GM12878 (cell line): ENCODE data around the gene SF3A1. TPM values are rescaled to one million over a fixed set of nuclear protein-coding genes. Genes with fewer than 3 reads are reported as not detected.

ENCODE experiments used
- ATAC-seq: fragments of 200-7000 bp; cut with Tn5 transposase; 3 replicates; pipeline ENCODE4 v1.9.1; 2020; ENCODE audit warnings: mild to moderate bottlenecking, moderate library complexity
- BruUV-seq: library from RNA; stranded (reverse); fragments of 400-500 nt; replicated peaks from 2 replicates; lab custom pipeline; 2021; lab: Mats Ljungman, UMichigan
- CTCF ChIA-PET: fragments of 300-600 bp; sonication (Branson Sonifier 250); formaldehyde crosslinking; extraction: SDS; loops from one replicate; lab custom pipeline; 2021; ENCODE audit warnings: inconsistent platforms; lab: Yijun Ruan, JAX
- POLR2A ChIA-PET: fragments of 350-600 bp; formaldehyde crosslinking; extraction: SDS; loops from one replicate; lab custom pipeline; 2021; ENCODE audit warnings: inconsistent platforms; lab: Charles Lee
- RAD21 ChIA-PET: fragments of 300-600 bp; sonication (Branson Sonifier 250); formaldehyde crosslinking; loops from one replicate; lab custom pipeline; 2023; ENCODE audit warnings: antibody characterized with exemption; ENCODE audit not compliant: unreplicated experiment; lab: Charles Lee
- SMC1A ChIA-PET: fragments of 300-600 bp; sonication (Branson Sonifier 250); formaldehyde crosslinking; loops from one replicate; lab custom pipeline; 2023; ENCODE audit not compliant: unreplicated experiment, uncharacterized antibody; lab: Charles Lee
- DNase-seq: peaks from one replicate; pipeline ENCODE4 v3.0.0-alpha.2; 2011; ENCODE audit warnings: low read depth, low spot score
- FAIRE-seq: peaks from 3 replicates; lab custom pipeline; 2011; peaks lifted over from hg19 to GRCh38; lab: Jason Lieb, UNC
- H2AFZ ChIP-seq: 2 replicates; pipeline ENCODE4 v1.6.0; 2011; ENCODE audit warnings: low read depth, low read length, control low read depth; ENCODE audit not compliant: control insufficient read depth
- H3K27ac ChIP-seq: 2 replicates; pipeline ENCODE4 v1.5.1; 2011; ENCODE audit warnings: control low read depth; ENCODE audit not compliant: control insufficient read depth, insufficient read depth
- H3K27me3 ChIP-seq, 2 experiments: replicated peaks in 1 of 2; 2 replicates each; pipeline versions ENCODE4 v1.6.0 to v1.6.1; 2011; ENCODE audit warnings: low read length in 1 of 2; ENCODE audit not compliant: control insufficient read depth in 2 of 2, insufficient read depth in 2 of 2
- H3K36me3 ChIP-seq, 2 experiments: 2 replicates each; pipeline ENCODE4 v1.5.1; 2011; ENCODE audit warnings: low read length in 1 of 2; ENCODE audit not compliant: control insufficient read depth in 2 of 2, insufficient read depth in 2 of 2
- H3K4me1 ChIP-seq: 2 replicates; pipeline ENCODE4 v1.6.1; 2011; ENCODE audit warnings: mild to moderate bottlenecking, low read length, moderate library complexity, mixed read lengths; ENCODE audit not compliant: control insufficient read depth, insufficient read depth
- H3K4me2 ChIP-seq: 2 replicates; pipeline ENCODE4 v1.6.0; 2011; ENCODE audit warnings: control low read depth; ENCODE audit not compliant: control insufficient read depth, insufficient read depth
- H3K4me3 ChIP-seq: fragments of 200-600 bp; sonication (generic); 2 replicates; pipeline ENCODE4 v1.5.1; 2016
- H3K79me2 ChIP-seq: 2 replicates; pipeline ENCODE4 v1.6.0; 2011; ENCODE audit warnings: low read length; ENCODE audit not compliant: control insufficient read depth, insufficient read depth
- H3K9ac ChIP-seq: 2 replicates; pipeline ENCODE4 v1.8.0; 2011; ENCODE audit warnings: low read length, control low read depth, mixed read lengths; ENCODE audit not compliant: control insufficient read depth, insufficient read depth
- H3K9me3 ChIP-seq: replicated peaks from 3 replicates; pipeline ENCODE4 v1.5.1; 2011; ENCODE audit warnings: mild to moderate bottlenecking, low read length; ENCODE audit not compliant: control insufficient read depth, insufficient read depth
- H4K20me1 ChIP-seq: 2 replicates; pipeline ENCODE4 v1.6.0; 2011; ENCODE audit not compliant: control insufficient read depth, insufficient read depth
- BCL3 ChIP-seq: IDR thresholded peaks from 2 replicates; pipeline ENCODE4 v1.6.1; 2011; ENCODE audit warnings: borderline replicate concordance, low read depth, mild to moderate bottlenecking, moderate library complexity, low read length; ENCODE audit not compliant: insufficient read depth, poor library complexity, severe bottlenecking
- CREB1 ChIP-seq: IDR thresholded peaks from 2 replicates; pipeline ENCODE4 v1.6.1; 2012; ENCODE audit warnings: low read depth, mild to moderate bottlenecking, inconsistent platforms
- CTCF ChIP-seq, 3 experiments: IDR thresholded peaks in 2 of 3; conservative IDR thresholded peaks in 1 of 3; 2 replicates each; pipeline ENCODE4 v1.5.1; 2011; ENCODE audit warnings: low read depth in 3 of 3, low read length in 3 of 3, mild to moderate bottlenecking in 3 of 3, control low read depth in 2 of 3, moderate library complexity in 2 of 3, inconsistent platforms in 1 of 3, mixed read lengths in 1 of 3; ENCODE audit not compliant: control insufficient read depth in 2 of 3, insufficient read depth in 1 of 3; ENCODE audit errors: extremely low read depth in 1 of 3
- CUX1 ChIP-seq: IDR thresholded peaks from 2 replicates; pipeline ENCODE4 v1.6.1; 2012; ENCODE audit warnings: improper control_type of control experiment, low read depth, low read length; ENCODE audit not compliant: insufficient replicate concordance
- EP300 ChIP-seq, 2 experiments: fragments of 150-350 bp in 1 of 2; IDR thresholded peaks; 2 replicates each; pipeline ENCODE4 v1.6.1; 2011 to 2012; ENCODE audit warnings: low read depth in 2 of 2, low read length in 2 of 2, borderline replicate concordance in 1 of 2, improper control_type of control experiment in 1 of 2, inconsistent platforms in 1 of 2; ENCODE audit not compliant: control insufficient read depth in 1 of 2
- HCFC1 ChIP-seq: fragments of 150-350 bp; IDR thresholded peaks from 2 replicates; pipeline ENCODE4 v1.6.1; 2014; ENCODE audit warnings: low read length
- HSF1 ChIP-seq: fragments of 150-350 bp; IDR thresholded peaks from 2 replicates; pipeline ENCODE4 v1.6.1; 2014; ENCODE audit warnings: mild to moderate bottlenecking, low read depth, low read length
- KAT2A ChIP-seq: conservative IDR thresholded peaks from 2 replicates; pipeline ENCODE4 v1.6.1; 2011; ENCODE audit warnings: low read depth, low read length; ENCODE audit not compliant: control insufficient read depth
- NFIC ChIP-seq: IDR thresholded peaks from 2 replicates; pipeline ENCODE4 v1.6.1; 2012; ENCODE audit warnings: low read depth, mild to moderate bottlenecking, inconsistent platforms, low read length, moderate library complexity
- PML ChIP-seq: IDR thresholded peaks from 2 replicates; pipeline ENCODE4 v1.6.1; 2012; ENCODE audit warnings: low read length, inconsistent platforms
- TCF7 ChIP-seq: IDR thresholded peaks from 2 replicates; pipeline ENCODE4 v1.6.1; 2014; ENCODE audit warnings: antibody characterized with exemption, borderline replicate concordance
- WRNIP1 ChIP-seq: IDR thresholded peaks from 2 replicates; pipeline ENCODE4 v1.6.1; 2011; ENCODE audit warnings: low read depth, low read length, improper control_type of control experiment, borderline replicate concordance
- ZNF207 ChIP-seq: fragments of 450-650 bp; IDR thresholded peaks from 2 replicates; pipeline ENCODE4 v1.6.1; 2014; ENCODE audit warnings: antibody characterized with exemption, mild to moderate bottlenecking, borderline replicate concordance
- ZNF274 ChIP-seq: IDR thresholded peaks from one replicate; pipeline ENCODE4 v1.8.0; 2011; ENCODE audit not compliant: insufficient read length, insufficient read depth
- WGBS: methylation state at CpG from one replicate; pipeline ENCODE4 v1.1.6; 2016; ENCODE audit warnings: low lambda C conversion rate; ENCODE audit not compliant: insufficient replicate concordance, insufficient coverage; ENCODE audit errors: missing lambda C conversion rate; 5-methylcytosine and 5-hydroxymethylcytosine counted together
- in situ Hi-C: fragments of 300-500 bp; cut with MboI; formaldehyde crosslinking; loops from 9 replicates; pipeline ENCODE4 v1.14.3; 2018; ENCODE audit warnings: mixed read lengths
- intact Hi-C: fragments of 100-400 bp; cut with micrococcal nuclease; formaldehyde crosslinking; loops from one replicate; pipeline ENCODE4 v1.14.2; 2022; ENCODE audit not compliant: unreplicated experiment
- polyA plus RNA-seq, 11 experiments: library from polyadenylated mRNA; depleted of rRNA in 4 of 11; unstranded in 6 of 11; stranded (reverse) in 5 of 11; fragments of >200 nt; fragmentation: Nextera tagmentation in 4 of 11; fragmentation: Illumina TruSeq in 1 of 11; extraction: Ambion mirVana in 4 of 11; extraction: Trizol in 1 of 11; gene quantifications; 1 replicate in 1 of 11; 2 replicates in 10 of 11; pipeline versions ENCODE4 v1.2.1 to v1.2.3, GENCODE V29; 2011 to 2016; ENCODE audit warnings: inconsistent platforms in 2 of 11, missing spikeins in 2 of 11, low read depth in 1 of 11
- total RNA-seq, 4 experiments: library from RNA; depleted of rRNA in 3 of 4; stranded (reverse); fragments of >200 nt in 3 of 4; fragmentation: Illumina TruSeq in 1 of 4; extraction: Trizol in 1 of 4; gene quantifications; 2 replicates each; pipeline versions ENCODE4 v1.2.1 to v1.2.3, GENCODE V29; 2013 to 2021

SF3A1 gene
- total and polyA plus RNA-seq, 10 of the 15 experiments (the other 5 are each of a cell fraction or from before 2014, with no cell fraction given) = 10.4 to 239 (median 46.0) TPM

GRCh38 chr22:30294066-30294465, 62.6 kb downstream of the SF3A1 start:
- no peak overlapping the region for H2AFZ ChIP-seq
- ATAC-seq (no peak), DNase-seq (no peak), FAIRE-seq (no peak)
- intact Hi-C loops (no loop called here), in situ Hi-C loops (no loop called here)
- H3K9me3 ChIP-seq = no peaks in the 10 kb centered on the region
- peaks cover 13 to 39% of the 10 kb centered on the region in 2 experiments; a peak in 3 of 4 replicates for H3K36me3 ChIP-seq
- H3K4me2 ChIP-seq = no peak overlapping the region
- no peak overlapping the region for H3K27ac ChIP-seq
- no peak overlapping the region for H3K9ac ChIP-seq
- RAD21 ChIA-PET = interaction anchor here (0.9 kb wide), 1 partner anchor 33 kb away, joined by 3 read pairs; the partner anchor contains the start of gene TBC1D10A
- POLR2A ChIA-PET = interaction anchor here (0.5 kb wide), 1 partner anchor 191 kb away, joined by 5 read pairs; no protein-coding TSS in a partner anchor
- SMC1A ChIA-PET = interaction anchor here (7.9 kb wide), 1 partner anchor 32 kb away, joined by 100 read pairs; the partner anchor contains the start of gene TBC1D10A
- CTCF ChIA-PET = no interaction called here
- WGBS = 87% methylated on average over 9 of the region's 9 CpGs
- BruUV-seq = no TSS peak
- H3K4me1 ChIP-seq = peaks cover 15% of the 10 kb centered on the region
- no peaks in the 10 kb centered on the region for H3K79me2 ChIP-seq
- H3K27me3 ChIP-seq = no peaks in the 10 kb centered on the region
- no peak overlapping the region for H3K4me3 ChIP-seq
- H4K20me1 ChIP-seq = no peaks in the 10 kb centered on the region
- TF ChIP-seq CTCF (IDR thresholded peaks at IDR 0.05 in 2 of 3, conservative IDR thresholded peaks at IDR 0.05 in 1 of 3; ENCODE audit: control insufficient read depth in 2 of 3, extremely low read depth in 1 of 3, insufficient read depth in 1 of 3, low read depth in 3 of 3, low read length in 3 of 3) (no peak), TCF7 (no peak), KAT2A (no peak), NFIC (no peak), ZNF274 (no peak), ZNF207 (no peak), BCL3 (no peak), CUX1 (no peak), PML (no peak), WRNIP1 (no peak), EP300 (IDR thresholded peaks at IDR 0.05; ENCODE audit: borderline replicate concordance in 1 of 2, control insufficient read depth in 1 of 2, low read depth in 2 of 2, low read length in 2 of 2) (no peak), HSF1 (no peak), CREB1 (no peak), HCFC1 (no peak)
